AG04450 (cell line): ENCODE data around the gene DYNLRB1. TPM values are rescaled to one million over a fixed set of nuclear protein-coding genes. Genes with fewer than 3 reads are reported as not detected.

Experiments used
- CTCF ChIA-PET: fragments of 300-600, 350-600 bp; formaldehyde crosslinking; extraction: SDS; loops from one replicate; lab custom pipeline; 2022; ENCODE audit warnings: antibody characterized with exemption, inconsistent platforms; lab: Charles Lee
- POLR2A ChIA-PET: fragments of 350-600 bp; formaldehyde crosslinking; extraction: SDS; loops from one replicate; lab custom pipeline; 2021; ENCODE audit warnings: antibody characterized with exemption, inconsistent platforms; lab: Yijun Ruan, JAX
- DNase-seq: peaks from one replicate; pipeline ENCODE4 v3.0.0-alpha.2; 2011; ENCODE audit warnings: low read depth, low spot score
- H3K27ac ChIP-seq: one replicate; pipeline ENCODE4 v1.5.1; 2012; ENCODE audit warnings: low read depth, low read length, control low read depth
- H3K27me3 ChIP-seq: one replicate; pipeline ENCODE4 v1.6.0; 2012; ENCODE audit warnings: low read length; ENCODE audit not compliant: control insufficient read depth, insufficient read depth
- H3K4me3 ChIP-seq: 2 replicates; pipeline ENCODE4 v1.5.1; 2011; ENCODE audit warnings: mild to moderate bottlenecking, low read depth, low read length, control low read depth
- H3K9me3 ChIP-seq: 2 replicates; pipeline ENCODE4 v1.5.1; 2012; ENCODE audit warnings: low read length; ENCODE audit not compliant: control insufficient read depth, insufficient read depth
- polyA plus RNA-seq: library from polyadenylated mRNA; depleted of rRNA; stranded (reverse); fragments of >200 nt; gene quantifications from 2 replicates; pipeline ENCODE4 v1.2.3, GENCODE V29; 2011; rRNA removed
- small RNA-seq: library from RNA; depleted of rRNA; stranded (forward); fragments of <200 nt; gene quantifications from one replicate; pipeline ENCODE3, GENCODE V24; 2012; ENCODE audit warnings: low read depth; ENCODE audit not compliant: insufficient read length
- TF ChIP-seq, protein P1 (sequence below): IDR thresholded peaks from 2 replicates; pipeline ENCODE4 v1.5.1; 2011; ENCODE audit warnings: low read depth, low read length, control low read depth, inconsistent platforms

The DYNLRB1 gene
- polyA plus RNA-seq, 1 experiment: 256 TPM

DNA sequence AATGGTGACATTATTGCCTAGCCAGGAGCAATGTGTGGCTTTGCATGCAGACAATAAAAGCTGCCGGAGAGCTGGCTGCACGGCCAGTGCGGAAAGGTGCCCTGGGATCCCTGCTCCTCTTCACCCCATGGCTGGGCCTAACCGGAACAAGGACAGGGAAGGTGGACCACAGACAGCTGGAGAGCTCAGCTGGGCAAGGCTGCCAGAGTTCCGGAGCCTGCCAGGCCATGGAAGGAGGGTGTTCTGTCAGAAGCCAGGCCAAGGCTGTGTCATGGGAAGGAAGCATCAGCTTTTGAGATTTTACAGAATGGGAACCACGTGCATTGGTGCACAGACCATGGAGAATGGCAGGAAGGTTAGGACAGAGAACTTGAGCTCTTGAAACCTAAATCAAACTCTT, 67.3 kb downstream of the DYNLRB1 start:
- TF ChIP-seq, protein P1, sequence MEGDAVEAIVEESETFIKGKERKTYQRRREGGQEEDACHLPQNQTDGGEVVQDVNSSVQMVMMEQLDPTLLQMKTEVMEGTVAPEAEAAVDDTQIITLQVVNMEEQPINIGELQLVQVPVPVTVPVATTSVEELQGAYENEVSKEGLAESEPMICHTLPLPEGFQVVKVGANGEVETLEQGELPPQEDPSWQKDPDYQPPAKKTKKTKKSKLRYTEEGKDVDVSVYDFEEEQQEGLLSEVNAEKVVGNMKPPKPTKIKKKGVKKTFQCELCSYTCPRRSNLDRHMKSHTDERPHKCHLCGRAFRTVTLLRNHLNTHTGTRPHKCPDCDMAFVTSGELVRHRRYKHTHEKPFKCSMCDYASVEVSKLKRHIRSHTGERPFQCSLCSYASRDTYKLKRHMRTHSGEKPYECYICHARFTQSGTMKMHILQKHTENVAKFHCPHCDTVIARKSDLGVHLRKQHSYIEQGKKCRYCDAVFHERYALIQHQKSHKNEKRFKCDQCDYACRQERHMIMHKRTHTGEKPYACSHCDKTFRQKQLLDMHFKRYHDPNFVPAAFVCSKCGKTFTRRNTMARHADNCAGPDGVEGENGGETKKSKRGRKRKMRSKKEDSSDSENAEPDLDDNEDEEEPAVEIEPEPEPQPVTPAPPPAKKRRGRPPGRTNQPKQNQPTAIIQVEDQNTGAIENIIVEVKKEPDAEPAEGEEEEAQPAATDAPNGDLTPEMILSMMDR: no peak
- Histone ChIP-seq H3K27me3 (no peaks in the 10 kb centered on the region), H3K9me3 (no peaks in the 10 kb centered on the region), H3K27ac (no peak overlapping the region), H3K4me3 (no peak overlapping the region)
- ChIA-PET POLR2A (interaction anchor here (0.6 kb wide), 1 partner anchor 46 kb away, joined by 7 read pairs; no protein-coding TSS in a partner anchor), CTCF (interaction anchor here (0.8 to 4.3 kb wide), 3 partner anchors 124 to 271 kb away, joined by 3 to 19 read pairs (median 12); no protein-coding TSS in a partner anchor)
- DNase-seq: no peak

DNA sequence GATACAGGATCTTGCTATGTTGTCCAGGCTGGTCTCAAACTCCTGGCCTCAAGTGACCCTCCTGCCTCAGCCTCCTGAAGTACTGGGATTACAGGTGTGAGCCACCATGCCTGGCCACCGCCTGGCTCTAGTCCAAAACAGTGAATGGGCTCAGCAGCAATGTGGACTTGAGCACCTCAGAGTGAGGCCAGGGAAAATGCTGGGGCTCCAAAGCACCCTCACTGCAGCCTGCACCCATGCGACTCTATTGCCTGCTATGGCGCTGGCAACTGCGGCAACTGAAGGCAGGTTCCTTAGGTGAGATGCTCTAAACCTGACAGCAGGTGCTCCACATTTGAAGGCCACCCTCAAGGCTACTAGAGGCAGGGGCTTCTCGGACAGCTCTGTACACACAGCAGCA, 68.8 kb downstream of the DYNLRB1 start:
- ChIA-PET CTCF (no interaction called here), POLR2A (no interaction called here)
- no peak overlapping the region for H3K4me3 ChIP-seq
- no peak for DNase-seq
- H3K27me3 ChIP-seq: no peaks in the 10 kb centered on the region
- H3K9me3 ChIP-seq: no peaks in the 10 kb centered on the region
- H3K27ac ChIP-seq: no peak overlapping the region
- TF ChIP-seq, protein P1: no peak

DNA sequence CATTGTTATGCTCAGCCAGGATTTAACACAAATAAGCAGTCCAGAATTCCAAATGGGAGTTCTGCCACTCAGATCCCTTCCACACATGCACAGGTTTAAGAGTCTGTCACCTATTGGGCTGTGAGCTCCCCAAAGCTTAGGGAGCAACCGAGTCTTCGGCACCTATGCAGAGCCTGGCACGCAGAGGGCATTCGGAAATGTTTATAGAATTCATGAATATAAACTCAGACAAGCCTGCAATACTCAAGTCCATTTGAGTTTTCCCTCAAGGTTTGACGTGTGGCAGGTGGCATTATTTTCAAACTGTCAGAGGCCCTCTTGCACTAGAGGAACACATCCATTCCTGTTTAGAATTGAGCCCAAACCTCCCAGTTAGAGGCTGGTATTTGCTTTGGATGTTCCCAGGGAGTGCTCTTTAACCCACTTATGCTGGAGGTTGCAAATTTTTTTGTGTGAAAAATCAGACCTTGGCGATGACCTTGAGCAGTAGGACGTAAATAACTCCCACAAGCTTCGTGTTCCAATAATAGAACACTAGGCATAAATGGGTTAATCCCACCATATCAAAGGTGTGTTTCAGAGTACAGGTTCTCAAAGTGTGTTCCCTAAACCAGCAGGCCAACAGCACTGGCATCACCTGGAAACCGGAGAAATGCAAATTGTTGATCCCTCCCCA, 70.4 kb downstream of the DYNLRB1 start:
- ChIA-PET CTCF (no interaction called here), POLR2A (no interaction called here)
- H3K9me3 ChIP-seq: no peaks in the 10 kb centered on the region
- no peaks in the 10 kb centered on the region for H3K27me3 ChIP-seq
- H3K4me3 ChIP-seq: no peak overlapping the region
- TF ChIP-seq, protein P1: no peak
- H3K27ac ChIP-seq: no peak overlapping the region
- DNase-seq: no peak

Small RNAs within 50 kb of the gene (small RNA-seq; reads per million reads assigned to genes)
- gene RF00019: not detected

Other genes with a start within 250 kb of the DYNLRB1 start
- 101 and 121 TPM in 2 replicates for gene AHCY, start 213.1 kb upstream of the DYNLRB1 start, polyA plus RNA-seq
- 20.3 and 23.2 TPM in 2 replicates for gene ITCH, start 153.1 kb upstream of the DYNLRB1 start, polyA plus RNA-seq
- 15.9 and 26.7 TPM in 2 replicates for gene MAP1LC3A, start 42.3 kb downstream of the DYNLRB1 start, polyA plus RNA-seq
- 42.2 and 54.8 TPM in 2 replicates for gene PIGU, start 160.7 kb downstream of the DYNLRB1 start, polyA plus RNA-seq
- gene TP53INP2, start 187.9 kb downstream of the DYNLRB1 start, polyA plus RNA-seq: 5.9 and 8.6 TPM in 2 replicates